CD14-positive monocyte (primary cell): ENCODE data around the gene WRNIP1. TPM values are rescaled to one million over a fixed set of nuclear protein-coding genes. Genes with fewer than 3 reads are reported as not detected.

ENCODE experiments used
- DNase-seq, 3 donors: peaks; one replicate each; pipeline ENCODE4 v3.0.0-alpha.2; 2011 to 2022
- H2AFZ ChIP-seq: 2 replicates; pipeline ENCODE4 v1.6.0; 2012; ENCODE audit warnings: mild to moderate bottlenecking, low read depth, low read length, inconsistent platforms; ENCODE audit not compliant: insufficient read depth, poor library complexity, severe bottlenecking
- H3K27ac ChIP-seq, 2 donors: 1 replicate in 1 of 2; 2 replicates in 1 of 2; pipeline ENCODE4 v1.5.1; 2012 to 2013; ENCODE audit warnings: low read length in 2 of 2, control low read depth in 1 of 2, inconsistent platforms in 1 of 2, low read depth in 1 of 2, mild to moderate bottlenecking in 1 of 2
- H3K27me3 ChIP-seq, 2 donors: one replicate each; pipeline versions ENCODE4 v1.6.0 to v1.6.1; 2011 to 2013; ENCODE audit warnings: low read length in 2 of 2; ENCODE audit not compliant: control insufficient read depth in 2 of 2, insufficient read depth in 2 of 2
- H3K36me3 ChIP-seq, 2 donors: replicated peaks in 1 of 2; 1 replicate in 1 of 2; 2 replicates in 1 of 2; pipeline versions ENCODE4 v1.5.1 to v1.6.1; 2012 to 2013; ENCODE audit warnings: low read length in 2 of 2, control low read depth in 1 of 2, inconsistent platforms in 1 of 2, mild to moderate bottlenecking in 1 of 2; ENCODE audit not compliant: insufficient read depth in 2 of 2, control insufficient read depth in 1 of 2
- H3K4me1 ChIP-seq, 2 donors: 1 replicate in 1 of 2; 2 replicates in 1 of 2; pipeline versions ENCODE4 v1.5.1 to v1.6.1; 2012 to 2013; ENCODE audit warnings: low read length in 2 of 2, control low read depth in 1 of 2, inconsistent platforms in 1 of 2, mild to moderate bottlenecking in 1 of 2, moderate library complexity in 1 of 2; ENCODE audit not compliant: insufficient read depth in 2 of 2, control insufficient read depth in 1 of 2
- H3K4me2 ChIP-seq: replicated peaks from 2 replicates; pipeline ENCODE3; 2012; ENCODE audit warnings: low read length, moderate library complexity, mild to moderate bottlenecking; ENCODE audit not compliant: poor library complexity, severe bottlenecking; ENCODE audit errors: extremely low read depth
- H3K4me3 ChIP-seq, 3 experiments: fragments of 200-600 bp in 1 of 3; sonication (generic) in 1 of 3; replicated peaks in 1 of 3; 1 replicate in 2 of 3; 2 replicates in 1 of 3; pipeline ENCODE4 v1.5.1; 2011 to 2013; ENCODE audit warnings: low read length in 3 of 3, mild to moderate bottlenecking in 3 of 3, control low read depth in 2 of 3, low read depth in 2 of 3, inconsistent platforms in 1 of 3, moderate library complexity in 1 of 3
- H3K79me2 ChIP-seq: 2 replicates; pipeline ENCODE4 v1.6.0; 2012; ENCODE audit warnings: mild to moderate bottlenecking, control low read depth, inconsistent platforms, low read length, moderate library complexity; ENCODE audit not compliant: insufficient read depth
- H3K9ac ChIP-seq: 2 replicates; pipeline ENCODE4 v1.6.0; 2017; ENCODE audit warnings: low read length, mild to moderate bottlenecking; ENCODE audit not compliant: insufficient read depth, poor library complexity, severe bottlenecking
- H3K9me3 ChIP-seq, 2 donors: replicated peaks in 1 of 2; 1 replicate in 1 of 2; 2 replicates in 1 of 2; pipeline versions ENCODE4 v1.5.1 to v1.6.1; 2012 to 2013; ENCODE audit warnings: low read length in 2 of 2, control low read depth in 1 of 2; ENCODE audit not compliant: control insufficient read depth in 1 of 2, insufficient read depth in 1 of 2
- H4K20me1 ChIP-seq: 2 replicates; pipeline ENCODE4 v1.6.0; 2012; ENCODE audit warnings: mild to moderate bottlenecking, low read length, control low read depth, moderate library complexity; ENCODE audit not compliant: insufficient read depth
- H3K27ac Mint-ChIP-seq, 7 donors: one replicate each; pipeline ENCODE4 v1.8.0; 2020; ENCODE audit warnings: mild to moderate bottlenecking in 7 of 7, mixed read lengths in 7 of 7, moderate library complexity in 6 of 7, inconsistent platforms in 2 of 7
- H3K27me3 Mint-ChIP-seq, 3 donors: one replicate each; pipeline ENCODE4 v1.8.0; 2021 to 2022; ENCODE audit warnings: low read depth in 3 of 3, mild to moderate bottlenecking in 3 of 3, mixed read lengths in 3 of 3, moderate library complexity in 3 of 3, inconsistent platforms in 1 of 3
- H3K36me3 Mint-ChIP-seq, 2 donors: one replicate each; pipeline ENCODE4 v1.8.0; 2020; ENCODE audit warnings: mixed read lengths in 2 of 2, inconsistent platforms in 1 of 2, mild to moderate bottlenecking in 1 of 2
- H3K4me1 Mint-ChIP-seq: one replicate; pipeline ENCODE4 v1.8.0; 2020; ENCODE audit warnings: mild to moderate bottlenecking, mixed read lengths
- H3K4me3 Mint-ChIP-seq, 2 donors: one replicate each; pipeline ENCODE4 v1.8.0; 2020; ENCODE audit warnings: mild to moderate bottlenecking in 2 of 2, mixed read lengths in 2 of 2, moderate library complexity in 1 of 2
- H3K9me3 Mint-ChIP-seq, 7 donors: one replicate each; pipeline ENCODE4 v1.8.0; 2020 to 2022; ENCODE audit warnings: mixed read lengths in 7 of 7, mild to moderate bottlenecking in 6 of 7, moderate library complexity in 6 of 7, inconsistent platforms in 2 of 7
- CTCF ChIP-seq: fragments of 200-600 bp; IDR thresholded peaks from one replicate; pipeline ENCODE4 v1.8.0; 2022; ENCODE audit warnings: antibody characterized with exemption, mild to moderate bottlenecking
- WGBS: methylation state at CpG from one replicate; pipeline ENCODE4 v1.1.5; 2013; ENCODE audit warnings: missing lambda C conversion rate; ENCODE audit not compliant: insufficient coverage; 5-methylcytosine and 5-hydroxymethylcytosine counted together
- intact Hi-C, 2 donors: fragments of 100-400 bp; cut with micrococcal nuclease; formaldehyde crosslinking; loops; one replicate each; pipeline versions ENCODE4 v1.15.0 to v1.15.1; 2023
- polyA plus RNA-seq, 3 donors: library from polyadenylated mRNA; depleted of rRNA in 1 of 3; unstranded in 2 of 3; stranded (reverse) in 1 of 3; fragments of 300-500 nt in 2 of 3; fragments of >200 nt in 1 of 3; fragmentation: Illumina TruSeq in 2 of 3; gene quantifications; 1 replicate in 2 of 3; 2 replicates in 1 of 3; pipeline ENCODE4 v1.2.3, GENCODE V29; 2012 to 2021

Gene WRNIP1
- polyA plus RNA-seq, 3 donors, result 17.5 to 25.8 (median 17.8) TPM

DNA sequence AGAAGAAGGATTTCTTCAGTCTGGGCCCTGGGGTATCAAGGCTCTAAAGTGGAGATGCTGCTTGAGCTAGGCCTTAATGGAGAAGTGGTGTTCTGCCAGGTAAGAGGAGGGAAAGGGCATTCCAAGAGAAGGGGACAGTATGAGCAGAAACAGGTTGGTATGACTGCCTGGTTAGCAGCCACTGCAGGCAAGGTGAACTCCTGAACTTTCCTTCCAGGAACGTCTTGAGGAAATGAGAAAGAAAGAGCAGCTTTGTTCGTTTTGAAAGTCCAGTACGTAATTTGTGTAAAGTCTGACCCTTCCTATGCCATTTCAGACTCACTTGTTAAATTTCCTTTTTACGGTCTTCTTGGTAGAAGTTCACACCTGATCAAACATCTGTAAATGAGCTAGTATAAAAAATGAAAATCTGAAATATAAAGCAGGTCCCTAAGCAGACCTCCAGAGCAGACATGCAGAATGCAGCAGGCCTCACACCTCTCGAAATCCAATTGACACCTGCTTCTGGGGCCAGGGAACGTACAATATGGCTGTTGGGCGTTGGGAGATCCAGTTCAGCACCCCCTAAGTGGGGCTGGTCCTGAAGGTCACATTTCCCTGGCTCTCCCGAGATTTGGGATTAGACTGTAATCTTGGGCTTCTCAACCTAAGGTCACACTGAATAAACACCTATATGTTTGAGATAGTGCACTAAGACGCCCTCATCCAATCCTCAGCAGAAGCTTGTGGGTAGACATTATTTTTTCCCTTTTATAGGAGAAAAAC lies 48.1 kb upstream of the WRNIP1 start:
- peaks cover 24% of the 10 kb centered on the region for H3K4me1 Mint-ChIP-seq
- Histone ChIP-seq H3K9ac (no peak overlapping the region), H3K4me1 (peaks cover 12 to 15% of the 10 kb centered on the region in 2 donors), H4K20me1 (no peaks in the 10 kb centered on the region), H2AFZ (no peak overlapping the region), H3K9me3 (no peaks in the 10 kb centered on the region), H3K4me3 (no peak overlapping the region), H3K27me3 (no peaks in the 10 kb centered on the region), H3K4me2 (no peak overlapping the region), H3K79me2 (no peaks in the 10 kb centered on the region), H3K27ac (no peak overlapping the region), H3K36me3 (no peaks in the 10 kb centered on the region)
- no peaks in the 10 kb centered on the region for H3K27me3 Mint-ChIP-seq
- H3K27ac Mint-ChIP-seq, result peak overlapping the region in 1 of 7 donors; percentile 45
- 89% methylated on average over 3 of the region's 9 CpGs for WGBS
- TF ChIP-seq CTCF, result no peak
- peaks cover 0 to 12% (median 6%) of the 10 kb centered on the region in 7 donors for H3K9me3 Mint-ChIP-seq
- intact Hi-C loops, result no loop called here
- H3K36me3 Mint-ChIP-seq, result peaks cover 3% of the 10 kb centered on the region in 2 donors
- H3K4me3 Mint-ChIP-seq, result no peak overlapping the region
- DNase-seq, result no peak

DNA sequence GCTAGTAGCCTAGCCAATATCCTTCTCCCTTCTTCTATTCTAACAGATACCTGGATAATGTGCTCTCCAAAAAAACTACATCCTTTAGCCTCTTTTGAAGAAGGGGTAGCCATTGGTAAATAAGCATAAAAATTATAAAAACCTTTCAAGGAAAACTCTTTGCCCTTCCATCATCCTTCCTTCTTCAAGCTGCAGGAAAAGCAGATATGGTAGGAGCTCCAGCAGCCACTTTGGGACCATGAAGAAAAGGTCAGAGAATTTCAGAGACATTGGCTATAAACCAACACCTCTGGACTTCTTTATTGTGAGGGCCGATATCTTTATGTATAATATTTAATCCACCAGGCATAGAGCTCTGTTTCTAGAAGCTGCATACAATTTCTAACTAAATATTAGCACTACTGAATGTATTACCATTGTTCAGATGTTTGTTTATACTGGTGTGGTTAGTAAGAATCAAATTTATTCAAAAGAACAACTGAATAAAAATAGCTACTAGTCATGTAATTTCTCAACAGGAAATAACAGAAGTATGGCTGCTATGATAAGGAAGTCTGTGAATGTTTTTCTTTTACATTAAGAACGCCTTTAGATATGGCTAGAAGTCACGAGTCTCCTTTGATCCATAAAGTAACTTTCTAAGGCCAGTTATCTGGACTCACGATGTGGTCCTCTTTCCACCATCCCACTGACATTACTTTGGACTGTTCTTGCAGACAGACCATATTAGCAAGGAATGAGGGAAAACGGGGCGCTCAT lies 46.7 kb upstream of the WRNIP1 start:
- peak overlapping the region; percentile 82 for H2AFZ ChIP-seq
- peak in 1 of 3 donors; percentile 52 for DNase-seq
- H3K4me1 ChIP-seq, result peaks cover 12 to 15% of the 10 kb centered on the region in 2 donors
- H3K79me2 ChIP-seq, result no peaks in the 10 kb centered on the region
- peaks cover 24% of the 10 kb centered on the region for H3K4me1 Mint-ChIP-seq
- no peaks in the 10 kb centered on the region for H4K20me1 ChIP-seq
- intact Hi-C loops, result no loop called here
- no peak for TF ChIP-seq CTCF
- peak overlapping the region in 1 of 2 donors; percentile 62 for H3K27ac ChIP-seq
- H3K27ac Mint-ChIP-seq, result peak overlapping the region in 6 of 7 donors; percentile 18 to 79 (median 70)
- peaks cover 0 to 12% (median 7%) of the 10 kb centered on the region in 7 donors for H3K9me3 Mint-ChIP-seq
- H3K9ac ChIP-seq, result peak overlapping the region; percentile 23
- no peaks in the 10 kb centered on the region for H3K27me3 Mint-ChIP-seq
- H3K4me3 ChIP-seq, result peak overlapping the region; percentile 5 to 62 (median 58)
- peak overlapping the region; percentile 39 to 82 for H3K4me3 Mint-ChIP-seq
- WGBS, result 0% methylated on average over 3 of the region's 6 CpGs
- H3K36me3 ChIP-seq, result no peaks in the 10 kb centered on the region
- H3K36me3 Mint-ChIP-seq, result peaks cover 2 to 3% of the 10 kb centered on the region in 2 donors
- peaks cover 0 to 3% of the 10 kb centered on the region in 2 donors for H3K9me3 ChIP-seq
- H3K27me3 ChIP-seq, result no peaks in the 10 kb centered on the region
- peak overlapping the region; percentile 68 for H3K4me2 ChIP-seq
